Loucy (cell line): ENCODE data around the gene AQP1.

Experiments
- H2AFZ ChIP-seq: fragments of 200-600 bp; sonication (generic); 2 replicates; pipeline ENCODE4 v1.6.0; 2016; ENCODE audit warnings: antibody characterized with exemption, mild to moderate bottlenecking, low read length, moderate library complexity
- H3F3A ChIP-seq: fragments of 200-600 bp; 2 replicates; pipeline ENCODE4 v1.6.0; 2016; ENCODE audit warnings: antibody characterized with exemption, low read depth, mild to moderate bottlenecking
- H3K27me3 ChIP-seq: fragments of 200-600 bp; sonication (generic); 2 replicates; pipeline ENCODE4 v1.6.1; 2014; ENCODE audit warnings: low read length, mild to moderate bottlenecking; ENCODE audit not compliant: insufficient read depth, poor library complexity, severe bottlenecking
- H3K36me3 ChIP-seq: fragments of 200-600 bp; sonication (generic); 2 replicates; pipeline ENCODE4 v1.6.1; 2016; ENCODE audit warnings: low read length; ENCODE audit not compliant: insufficient read depth
- H3K4me1 ChIP-seq: fragments of 200-600 bp; sonication (generic); 2 replicates; pipeline ENCODE4 v1.5.1; 2014; ENCODE audit warnings: low read length, mild to moderate bottlenecking; ENCODE audit not compliant: insufficient read depth, poor library complexity, severe bottlenecking
- H3K4me2 ChIP-seq: fragments of 200-600 bp; sonication (generic); 2 replicates; pipeline ENCODE4 v1.6.0; 2014; ENCODE audit warnings: antibody characterized with exemption, low read length, low read depth, mild to moderate bottlenecking; ENCODE audit not compliant: poor library complexity, severe bottlenecking
- H3K4me3 ChIP-seq: fragments of 200-600 bp; sonication (generic); 2 replicates; pipeline ENCODE4 v1.5.1; 2014; ENCODE audit warnings: low read length, mild to moderate bottlenecking, mixed read lengths; ENCODE audit not compliant: poor library complexity, severe bottlenecking
- H3K79me2 ChIP-seq: fragments of 200-600 bp; sonication (generic); 2 replicates; pipeline ENCODE4 v1.6.1; 2014; ENCODE audit warnings: low read length; ENCODE audit not compliant: insufficient read depth
- H3K9ac ChIP-seq: fragments of 200-600 bp; sonication (generic); 2 replicates; pipeline ENCODE4 v1.6.0; 2014; ENCODE audit warnings: mild to moderate bottlenecking, low read depth, low read length, moderate library complexity; ENCODE audit not compliant: poor library complexity, severe bottlenecking
- H3K9me2 ChIP-seq: fragments of 200-600 bp; sonication (generic); replicated peaks from 2 replicates; pipeline ENCODE4 v1.6.1; 2016; ENCODE audit warnings: low read depth, low read length, mixed read lengths
- H3K9me3 ChIP-seq: fragments of 200-600 bp; sonication (generic); 2 replicates; pipeline ENCODE4 v1.6.1; 2014; ENCODE audit warnings: mild to moderate bottlenecking, antibody characterized with exemption, low read length, low read depth; ENCODE audit not compliant: insufficient read depth
- H4K20me1 ChIP-seq: fragments of 200-600 bp; sonication (generic); 2 replicates; pipeline ENCODE4 v1.6.0; 2014; ENCODE audit warnings: antibody characterized with exemption, low read length, mild to moderate bottlenecking; ENCODE audit not compliant: insufficient read depth, poor library complexity, severe bottlenecking
- EZH2phosphoT487 ChIP-seq: fragments of 200-600 bp; IDR thresholded peaks from 2 replicates; pipeline ENCODE4 v1.6.1; 2018; ENCODE audit warnings: antibody characterized with exemption, mild to moderate bottlenecking, moderate library complexity, borderline replicate concordance
- TF ChIP-seq, protein P1 (sequence below): fragments of 200-600 bp; sonication (generic); conservative IDR thresholded peaks from 2 replicates; pipeline ENCODE4 v1.5.1; 2014; ENCODE audit warnings: mild to moderate bottlenecking, antibody characterized with exemption, low read length

Gene AQP1

DNA sequence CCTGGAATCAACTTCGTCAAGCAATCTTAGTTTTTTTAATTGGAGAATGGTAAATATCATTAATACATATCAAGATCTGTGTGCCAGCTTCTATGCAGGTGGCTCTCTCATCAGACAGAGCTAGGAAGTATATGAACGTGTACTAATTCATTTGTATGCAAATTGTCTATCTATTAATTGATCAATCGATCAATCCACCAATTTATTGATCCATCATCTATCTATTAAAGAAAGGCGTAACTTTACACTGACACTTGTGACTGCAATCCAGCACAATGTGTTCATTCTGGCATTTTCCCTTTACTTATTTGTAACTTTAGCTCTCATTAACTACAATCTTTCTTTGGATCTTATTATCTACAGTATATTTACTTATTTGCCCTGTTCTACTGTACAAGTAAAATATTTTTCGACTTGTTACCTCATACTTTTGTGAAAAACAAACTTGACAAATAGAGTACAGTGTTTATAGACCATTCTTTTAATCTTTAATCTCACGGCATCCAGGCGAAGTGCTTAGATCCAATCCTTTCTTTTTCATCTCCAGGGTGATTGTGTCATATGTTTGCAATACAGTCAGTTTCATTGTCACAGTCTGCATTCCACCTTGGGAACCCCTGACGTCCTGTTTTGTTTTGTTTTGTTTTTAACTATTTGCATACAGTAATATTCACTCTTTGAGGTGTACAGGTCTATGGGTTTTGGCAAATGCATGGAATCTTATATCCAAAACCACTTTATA, 30.1 kb downstream of the AQP1 start:
- no peaks in the 10 kb centered on the region for H3K27me3 ChIP-seq
- no peak overlapping the region for H2AFZ ChIP-seq
- H3K4me2 ChIP-seq = no peak overlapping the region
- H3K4me3 ChIP-seq = no peak overlapping the region
- H3K4me1 ChIP-seq = no peaks in the 10 kb centered on the region
- H3K79me2 ChIP-seq = no peaks in the 10 kb centered on the region
- no peaks in the 10 kb centered on the region for H4K20me1 ChIP-seq
- H3K9me2 ChIP-seq = no peaks in the 10 kb centered on the region
- no peak for TF ChIP-seq EZH2phosphoT487
- TF ChIP-seq, protein P1, sequence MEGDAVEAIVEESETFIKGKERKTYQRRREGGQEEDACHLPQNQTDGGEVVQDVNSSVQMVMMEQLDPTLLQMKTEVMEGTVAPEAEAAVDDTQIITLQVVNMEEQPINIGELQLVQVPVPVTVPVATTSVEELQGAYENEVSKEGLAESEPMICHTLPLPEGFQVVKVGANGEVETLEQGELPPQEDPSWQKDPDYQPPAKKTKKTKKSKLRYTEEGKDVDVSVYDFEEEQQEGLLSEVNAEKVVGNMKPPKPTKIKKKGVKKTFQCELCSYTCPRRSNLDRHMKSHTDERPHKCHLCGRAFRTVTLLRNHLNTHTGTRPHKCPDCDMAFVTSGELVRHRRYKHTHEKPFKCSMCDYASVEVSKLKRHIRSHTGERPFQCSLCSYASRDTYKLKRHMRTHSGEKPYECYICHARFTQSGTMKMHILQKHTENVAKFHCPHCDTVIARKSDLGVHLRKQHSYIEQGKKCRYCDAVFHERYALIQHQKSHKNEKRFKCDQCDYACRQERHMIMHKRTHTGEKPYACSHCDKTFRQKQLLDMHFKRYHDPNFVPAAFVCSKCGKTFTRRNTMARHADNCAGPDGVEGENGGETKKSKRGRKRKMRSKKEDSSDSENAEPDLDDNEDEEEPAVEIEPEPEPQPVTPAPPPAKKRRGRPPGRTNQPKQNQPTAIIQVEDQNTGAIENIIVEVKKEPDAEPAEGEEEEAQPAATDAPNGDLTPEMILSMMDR = no peak
- no peaks in the 10 kb centered on the region for H3K9me3 ChIP-seq
- no peak overlapping the region for H3K9ac ChIP-seq
- H3K36me3 ChIP-seq = no peaks in the 10 kb centered on the region
- no peaks in the 10 kb centered on the region for H3F3A ChIP-seq

DNA sequence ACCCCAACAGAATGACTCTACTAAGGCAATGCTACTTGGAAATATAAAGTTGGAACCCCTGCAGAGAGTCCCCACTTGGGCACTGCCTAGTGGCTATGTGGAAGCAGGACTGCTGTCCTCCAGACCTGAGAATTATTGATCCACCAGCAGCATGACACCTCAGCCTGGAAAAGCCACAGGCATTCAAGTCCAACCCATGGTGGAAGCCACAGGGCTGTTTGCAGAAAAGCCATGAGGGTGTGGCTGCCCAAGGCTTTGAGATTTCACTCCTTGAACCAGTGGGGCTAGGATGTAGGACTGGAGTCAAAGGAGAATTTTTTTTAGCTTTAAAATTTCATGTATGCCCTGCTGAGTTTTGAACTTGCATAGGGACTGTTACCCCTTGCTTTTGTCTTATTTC, 38.5 kb downstream of the AQP1 start:
- Histone ChIP-seq H4K20me1 (no peaks in the 10 kb centered on the region), H3K27me3 (no peaks in the 10 kb centered on the region)
- TF ChIP-seq, protein P1 = no peak
- TF ChIP-seq EZH2phosphoT487 = no peak

DNA sequence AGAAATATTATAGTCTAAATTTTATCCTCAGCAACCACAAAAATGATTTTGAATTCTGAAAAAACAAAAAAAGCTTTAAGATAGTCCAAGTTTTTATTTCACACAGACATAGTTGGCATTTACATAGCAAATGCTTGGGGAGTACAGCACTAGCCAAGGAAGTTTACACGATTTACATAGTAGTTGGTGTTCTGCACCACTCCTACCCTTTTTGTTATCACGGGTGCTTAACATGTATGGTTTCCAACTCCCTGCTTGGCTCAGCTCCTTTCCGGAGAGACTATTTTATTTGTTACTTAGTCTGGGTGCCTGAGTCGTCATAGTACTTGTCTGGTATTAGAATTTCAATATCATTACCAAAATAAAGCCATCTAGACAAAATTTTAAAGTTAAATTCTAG, 43.3 kb downstream of the AQP1 start:
- H4K20me1 ChIP-seq = no peaks in the 10 kb centered on the region
- H3K9me2 ChIP-seq = no peaks in the 10 kb centered on the region
- no peaks in the 10 kb centered on the region for H3K9me3 ChIP-seq
- H3K9ac ChIP-seq = no peak overlapping the region
- TF ChIP-seq, protein P1 = no peak
- TF ChIP-seq EZH2phosphoT487 = no peak
- H3K4me1 ChIP-seq = no peaks in the 10 kb centered on the region
- no peaks in the 10 kb centered on the region for H3K79me2 ChIP-seq
- H3K36me3 ChIP-seq = no peaks in the 10 kb centered on the region
- no peak overlapping the region for H3K4me2 ChIP-seq
- no peak overlapping the region for H3K4me3 ChIP-seq
- no peaks in the 10 kb centered on the region for H3K27me3 ChIP-seq
- H2AFZ ChIP-seq = no peak overlapping the region
- H3F3A ChIP-seq = no peaks in the 10 kb centered on the region

More for the DNA sequence above, 38.5 kb downstream of the AQP1 start:
- Histone ChIP-seq H3K9me3 (no peaks in the 10 kb centered on the region), H3K4me2 (no peak overlapping the region), H3F3A (no peaks in the 10 kb centered on the region), H2AFZ (no peak overlapping the region), H3K36me3 (no peaks in the 10 kb centered on the region), H3K9ac (no peak overlapping the region), H3K4me3 (no peak overlapping the region), H3K79me2 (no peaks in the 10 kb centered on the region), H3K4me1 (no peaks in the 10 kb centered on the region), H3K9me2 (no peaks in the 10 kb centered on the region)
